Measurements from ENCODE around the gene GSDME.

DNA sequence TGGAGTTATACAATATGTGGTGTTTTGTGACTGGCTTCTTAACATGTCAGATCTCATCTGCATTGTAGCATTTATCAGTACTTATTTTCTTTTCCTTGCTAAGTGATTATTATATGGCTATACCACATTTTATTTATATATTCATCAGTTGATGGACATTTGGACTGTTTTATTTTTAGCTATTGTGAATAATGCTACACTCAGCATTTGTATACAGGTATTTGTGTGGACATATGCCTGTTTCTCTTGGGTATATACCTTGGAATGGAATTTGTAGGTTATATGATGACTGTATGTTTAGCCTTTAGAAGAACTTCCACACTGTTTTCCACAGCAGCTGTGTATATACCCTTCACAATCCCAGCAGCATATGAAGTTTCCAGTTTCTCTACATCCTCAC lies 86.5 kb downstream of the GSDME start:
- no peak for TF ChIP-seq RAD21 (IDR thresholded peaks at IDR 0.05; ENCODE audit: low read length)
- TF ChIP-seq, protein P1, sequence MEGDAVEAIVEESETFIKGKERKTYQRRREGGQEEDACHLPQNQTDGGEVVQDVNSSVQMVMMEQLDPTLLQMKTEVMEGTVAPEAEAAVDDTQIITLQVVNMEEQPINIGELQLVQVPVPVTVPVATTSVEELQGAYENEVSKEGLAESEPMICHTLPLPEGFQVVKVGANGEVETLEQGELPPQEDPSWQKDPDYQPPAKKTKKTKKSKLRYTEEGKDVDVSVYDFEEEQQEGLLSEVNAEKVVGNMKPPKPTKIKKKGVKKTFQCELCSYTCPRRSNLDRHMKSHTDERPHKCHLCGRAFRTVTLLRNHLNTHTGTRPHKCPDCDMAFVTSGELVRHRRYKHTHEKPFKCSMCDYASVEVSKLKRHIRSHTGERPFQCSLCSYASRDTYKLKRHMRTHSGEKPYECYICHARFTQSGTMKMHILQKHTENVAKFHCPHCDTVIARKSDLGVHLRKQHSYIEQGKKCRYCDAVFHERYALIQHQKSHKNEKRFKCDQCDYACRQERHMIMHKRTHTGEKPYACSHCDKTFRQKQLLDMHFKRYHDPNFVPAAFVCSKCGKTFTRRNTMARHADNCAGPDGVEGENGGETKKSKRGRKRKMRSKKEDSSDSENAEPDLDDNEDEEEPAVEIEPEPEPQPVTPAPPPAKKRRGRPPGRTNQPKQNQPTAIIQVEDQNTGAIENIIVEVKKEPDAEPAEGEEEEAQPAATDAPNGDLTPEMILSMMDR (conservative IDR thresholded peaks at IDR 0.05; ENCODE audit: low read depth, low read length), result no peak
- TF ChIP-seq POLR2A (IDR thresholded peaks at IDR 0.05; ENCODE audit: low read depth, low read length), result no peak
- TF ChIP-seq, protein P2, sequence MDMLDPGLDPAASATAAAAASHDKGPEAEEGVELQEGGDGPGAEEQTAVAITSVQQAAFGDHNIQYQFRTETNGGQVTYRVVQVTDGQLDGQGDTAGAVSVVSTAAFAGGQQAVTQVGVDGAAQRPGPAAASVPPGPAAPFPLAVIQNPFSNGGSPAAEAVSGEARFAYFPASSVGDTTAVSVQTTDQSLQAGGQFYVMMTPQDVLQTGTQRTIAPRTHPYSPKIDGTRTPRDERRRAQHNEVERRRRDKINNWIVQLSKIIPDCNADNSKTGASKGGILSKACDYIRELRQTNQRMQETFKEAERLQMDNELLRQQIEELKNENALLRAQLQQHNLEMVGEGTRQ (IDR thresholded peaks at IDR 0.05; ENCODE audit: low read depth, low read length), result no peak
- TF ChIP-seq CEBPB (IDR thresholded peaks at IDR 0.05; ENCODE audit: low read depth, low read length), result no peak
- no peak for TF ChIP-seq SMC3 (IDR thresholded peaks at IDR 0.05; ENCODE audit: low read depth, low read length)
- no peak for TF ChIP-seq MXI1 (IDR thresholded peaks at IDR 0.05; ENCODE audit: borderline replicate concordance, low read depth, low read length)
